B cell (primary cell): Measurements from ENCODE around the gene GFOD2.

Experiments used
- CTCF ChIP-seq: fragments of 200-600 bp; IDR thresholded peaks from one replicate; pipeline ENCODE4 v1.8.0; 2022; ENCODE audit warnings: antibody characterized with exemption, mild to moderate bottlenecking
- EZH2 ChIP-seq: IDR thresholded peaks from 2 replicates; pipeline ENCODE4 v1.6.1; 2012; ENCODE audit warnings: borderline replicate concordance, low read depth, mild to moderate bottlenecking, moderate library complexity, low read length; ENCODE audit not compliant: insufficient read depth, poor library complexity, severe bottlenecking

GRCh38 chr16:67677712-67678111 is 41.4 kb downstream of the GFOD2 start:
- TF ChIP-seq CTCF (no peak), EZH2 (no peak)
